Measurements from ENCODE around the gene CDH23.

The CDH23 gene

GRCh38 chr10:71588685-71589084 lies 192.0 kb downstream of the CDH23 start:
- Mint-ChIP-seq H3K27me3 (ENCODE audit: low read depth, poor library complexity) (peaks cover 19% of the 10 kb centered on the region), H3K27ac (no peak overlapping the region), H3K4me3 (no peak overlapping the region), H3K36me3 (ENCODE audit: low read depth) (no peaks in the 10 kb centered on the region), H3K4me1 (peaks cover 24% of the 10 kb centered on the region), H3K9me3 (no peaks in the 10 kb centered on the region)
- TF ChIP-seq CTCF (IDR thresholded peaks at IDR 0.05): no peak
- no peak for DNase-seq

GRCh38 chr10:71589617-71590551 lies 193.2 kb downstream of the CDH23 start:
- H3K36me3 Mint-ChIP-seq (ENCODE audit: low read depth): no peaks in the 10 kb centered on the region
- no peak overlapping the region for H3K27ac Mint-ChIP-seq
- no peaks in the 10 kb centered on the region for H3K9me3 Mint-ChIP-seq
- no peak overlapping the region for H3K4me3 Mint-ChIP-seq
- DNase-seq: no peak
- peaks cover 24% of the 10 kb centered on the region for H3K4me1 Mint-ChIP-seq
- H3K27me3 Mint-ChIP-seq (ENCODE audit: low read depth, poor library complexity): peaks cover 19% of the 10 kb centered on the region
- no peak for TF ChIP-seq CTCF (IDR thresholded peaks at IDR 0.05)

GRCh38 chr10:71590781-71591350 lies 194.1 kb downstream of the CDH23 start:
- peak overlapping the region; percentile 39 for H3K27ac Mint-ChIP-seq
- peaks cover 23% of the 10 kb centered on the region for H3K27me3 Mint-ChIP-seq (ENCODE audit: low read depth, poor library complexity)
- peaks cover 24% of the 10 kb centered on the region for H3K4me1 Mint-ChIP-seq
- no peak for TF ChIP-seq CTCF (IDR thresholded peaks at IDR 0.05)
- H3K36me3 Mint-ChIP-seq (ENCODE audit: low read depth): no peaks in the 10 kb centered on the region
- H3K9me3 Mint-ChIP-seq: no peaks in the 10 kb centered on the region
- no peak overlapping the region for H3K4me3 Mint-ChIP-seq
- no peak for DNase-seq

- H3K4me1 Mint-ChIP-seq: peaks cover 41% of the 10 kb centered on the region
- H3K4me3 Mint-ChIP-seq: no peak overlapping the region
- peaks cover 7% of the 10 kb centered on the region for H3K27me3 Mint-ChIP-seq (ENCODE audit: low read depth, poor library complexity)
- no peak overlapping the region for H3K27ac Mint-ChIP-seq
- DNase-seq: no peak
- no peak for TF ChIP-seq CTCF (IDR thresholded peaks at IDR 0.05)
- no peaks in the 10 kb centered on the region for H3K36me3 Mint-ChIP-seq (ENCODE audit: low read depth)
- H3K9me3 Mint-ChIP-seq: no peaks in the 10 kb centered on the region
Measured at GRCh38 chr10:71594934-71595571, 198.3 kb downstream of the CDH23 start.

GRCh38 chr10:71595649-71596048 lies 198.9 kb downstream of the CDH23 start:
- Mint-ChIP-seq H3K9me3 (no peaks in the 10 kb centered on the region), H3K27ac (no peak overlapping the region)

More at GRCh38 chr10:71595649-71596048, 198.9 kb downstream of the CDH23 start:
- no peak overlapping the region for H3K4me3 Mint-ChIP-seq
- no peak for DNase-seq
- peaks cover 10% of the 10 kb centered on the region for H3K27me3 Mint-ChIP-seq (ENCODE audit: low read depth, poor library complexity)
- TF ChIP-seq CTCF (IDR thresholded peaks at IDR 0.05): no peak
- peaks cover 36% of the 10 kb centered on the region for H3K4me1 Mint-ChIP-seq
- no peaks in the 10 kb centered on the region for H3K36me3 Mint-ChIP-seq (ENCODE audit: low read depth)
